ENCODE results near the gene CCNF.

DNA sequence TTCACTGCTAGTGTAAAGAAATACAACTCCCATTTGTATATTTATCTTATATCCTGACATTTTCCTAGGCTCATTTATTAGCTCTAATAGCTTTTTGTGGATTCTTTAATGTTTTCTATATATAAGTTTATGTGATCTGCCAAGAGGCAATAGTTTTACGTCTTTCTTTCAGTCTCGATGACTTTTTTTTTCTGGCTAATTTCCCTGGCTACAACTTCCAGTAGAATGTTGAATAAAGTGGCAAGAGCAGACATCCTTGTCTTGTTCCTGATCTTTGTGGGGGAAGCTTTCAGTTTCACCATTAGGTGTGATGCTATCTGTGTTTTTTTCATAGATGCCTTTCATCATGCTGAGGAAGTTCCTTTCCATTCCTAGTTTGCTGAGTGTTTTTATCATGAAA is 44.8 kb upstream of the CCNF start:
- TF ChIP-seq CEBPB (IDR thresholded peaks at IDR 0.05) (no peak), RAD21 (IDR thresholded peaks at IDR 0.05; ENCODE audit: low read depth) (no peak), EGR1 (IDR thresholded peaks at IDR 0.05) (no peak), FOXM1 (IDR thresholded peaks at IDR 0.05; ENCODE audit: borderline replicate concordance, low read depth) (no peak), TEAD4 (IDR thresholded peaks at IDR 0.05) (no peak), TAF1 (IDR thresholded peaks at IDR 0.05; ENCODE audit: low read depth) (no peak)
- TF ChIP-seq, protein P1, sequence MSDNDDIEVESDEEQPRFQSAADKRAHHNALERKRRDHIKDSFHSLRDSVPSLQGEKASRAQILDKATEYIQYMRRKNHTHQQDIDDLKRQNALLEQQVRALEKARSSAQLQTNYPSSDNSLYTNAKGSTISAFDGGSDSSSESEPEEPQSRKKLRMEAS (IDR thresholded peaks at IDR 0.05): no peak
